ENCODE measurements around the gene TNFRSF1B.
A peak's percentile ranks its signal among the peaks of the same experiment; 100 is the strongest.

The TNFRSF1B gene

GRCh38 chr1:12174924-12175810 lies 8.4 kb downstream of the TNFRSF1B start:
- no peak for DNase-seq (ENCODE audit: low read depth in 1 of 2, low spot score in 1 of 2)

GRCh38 chr1:12176298-12177118 lies 9.7 kb downstream of the TNFRSF1B start:
- DNase-seq (ENCODE audit: low read depth in 1 of 2, low spot score in 1 of 2), result no peak

- no peak for DNase-seq (ENCODE audit: low read depth in 1 of 2, low spot score in 1 of 2)
Measured at GRCh38 chr1:12177156-12177998, 10.6 kb downstream of the TNFRSF1B start.

- peak; percentile 89 to 94 for DNase-seq (ENCODE audit: low read depth in 1 of 2, low spot score in 1 of 2)
Measured at GRCh38 chr1:12177999-12178441, 11.2 kb downstream of the TNFRSF1B start.

- no peak for DNase-seq (ENCODE audit: low read depth in 1 of 2, low spot score in 1 of 2)
Measured at GRCh38 chr1:12178511-12178910, 11.7 kb downstream of the TNFRSF1B start.

GRCh38 chr1:12179111-12179519 lies 12.3 kb downstream of the TNFRSF1B start:
- peak; percentile 52 to 77 for DNase-seq (ENCODE audit: low read depth in 1 of 2, low spot score in 1 of 2)

GRCh38 chr1:12179676-12180075 lies 12.9 kb downstream of the TNFRSF1B start:
- no peak for DNase-seq (ENCODE audit: low read depth in 1 of 2, low spot score in 1 of 2)

GRCh38 chr1:12180315-12180714 lies 13.5 kb downstream of the TNFRSF1B start:
- DNase-seq (ENCODE audit: low read depth in 1 of 2, low spot score in 1 of 2), result no peak

- DNase-seq (ENCODE audit: low read depth in 1 of 2, low spot score in 1 of 2), result no peak
Measured at GRCh38 chr1:12180903-12181302, 14.1 kb downstream of the TNFRSF1B start.

- no peak for DNase-seq (ENCODE audit: low read depth in 1 of 2, low spot score in 1 of 2)
Measured at GRCh38 chr1:12181568-12181967, 14.8 kb downstream of the TNFRSF1B start.

GRCh38 chr1:12182410-12182984 lies 15.7 kb downstream of the TNFRSF1B start:
- DNase-seq (ENCODE audit: low read depth in 1 of 2, low spot score in 1 of 2), result no peak

GRCh38 chr1:12183095-12183794 lies 16.5 kb downstream of the TNFRSF1B start:
- no peak for DNase-seq (ENCODE audit: low read depth in 1 of 2, low spot score in 1 of 2)

- no peak for DNase-seq (ENCODE audit: low read depth in 1 of 2, low spot score in 1 of 2)
Measured at GRCh38 chr1:12184008-12184681, 17.4 kb downstream of the TNFRSF1B start.

GRCh38 chr1:12185036-12185917 lies 18.5 kb downstream of the TNFRSF1B start:
- no peak for DNase-seq (ENCODE audit: low read depth in 1 of 2, low spot score in 1 of 2)

GRCh38 chr1:12185918-12186678 lies 19.3 kb downstream of the TNFRSF1B start:
- DNase-seq (ENCODE audit: low read depth in 1 of 2, low spot score in 1 of 2), result no peak

- no peak for DNase-seq (ENCODE audit: low read depth in 1 of 2, low spot score in 1 of 2)
Measured at GRCh38 chr1:12186679-12186985, 19.8 kb downstream of the TNFRSF1B start.

GRCh38 chr1:12188115-12188514 lies 21.3 kb downstream of the TNFRSF1B start:
- no peak for DNase-seq (ENCODE audit: low read depth in 1 of 2, low spot score in 1 of 2)
